Amygdala (tissue), 56 donors: Measurements from ENCODE around the gene FOXI1.

ENCODE experiments used
- DNase-seq, 56 donors: peaks; one replicate each; lab custom pipeline; 2025; lab: John Stamatoyannopoulos, UW

Gene FOXI1

GRCh38 chr5:170147051-170147752, 41.5 kb downstream of the FOXI1 start:
- no peak for DNase-seq

GRCh38 chr5:170147753-170148264, 42.1 kb downstream of the FOXI1 start:
- no peak for DNase-seq

GRCh38 chr5:170148430-170149205, 42.9 kb downstream of the FOXI1 start:
- peak in 1 of 56 donors; percentile 9 for DNase-seq

- no peak for DNase-seq
These were observed 43.5 kb downstream of the FOXI1 start for GRCh38 chr5:170149206-170149515.

- DNase-seq: no peak
These were observed 45.0 kb downstream of the FOXI1 start for GRCh38 chr5:170150713-170151096.

GRCh38 chr5:170151097-170151831, 45.6 kb downstream of the FOXI1 start:
- peak in 1 of 56 donors; percentile 2 for DNase-seq

- DNase-seq: no peak
These were observed 47.1 kb downstream of the FOXI1 start for GRCh38 chr5:170152767-170153166.

GRCh38 chr5:170154297-170154696, 48.6 kb downstream of the FOXI1 start:
- no peak for DNase-seq

- DNase-seq: no peak
These were observed 49.0 kb downstream of the FOXI1 start for GRCh38 chr5:170154744-170155143.

- no peak for DNase-seq
These were observed 50.1 kb downstream of the FOXI1 start for GRCh38 chr5:170155771-170156170.

- DNase-seq: no peak
These were observed 53.5 kb downstream of the FOXI1 start for GRCh38 chr5:170159101-170159698.
